ENCODE data around the gene ZNF536.

DNA sequence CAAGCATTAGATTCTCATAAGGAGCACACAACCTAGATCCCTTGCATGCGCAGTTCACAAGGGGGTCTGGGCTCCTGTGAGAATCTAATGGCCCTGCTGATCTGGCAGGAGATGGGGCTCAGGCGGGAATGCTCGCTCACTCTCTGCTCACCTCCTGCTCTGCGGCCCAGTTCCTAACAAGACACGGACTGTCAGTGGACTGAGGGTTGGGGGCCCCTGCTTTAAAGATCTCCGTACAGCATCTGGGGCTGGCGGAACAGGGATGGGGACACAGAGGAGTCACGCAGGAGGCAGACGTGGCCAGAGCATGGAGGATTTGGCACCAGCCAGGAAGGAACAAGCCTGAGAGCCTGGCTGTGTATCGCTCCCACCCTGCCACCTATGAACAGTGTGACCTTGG is 37.3 kb upstream of the ZNF536 start:
- TF ChIP-seq CTCF (conservative IDR thresholded peaks at IDR 0.05; ENCODE audit: low read depth, low read length) (no peak), POLR2A (IDR thresholded peaks at IDR 0.05; ENCODE audit: low read depth, low read length) (no peak), RAD21 (IDR thresholded peaks at IDR 0.05; ENCODE audit: low read length) (no peak)

Measured in IMR-90 (cell line).